Anterior cingulate cortex (tissue), 58 donors: ENCODE measurements around the gene HIVEP3.
A peak's percentile ranks its signal among the peaks of the same experiment; 100 is the strongest.

Source experiments
- DNase-seq, 58 donors: peaks; one replicate each; lab custom pipeline; 2025; lab: John Stamatoyannopoulos, UW

HIVEP3 gene

GRCh38 chr1:41502912-41503311 lies 415.8 kb downstream of the HIVEP3 start:
- DNase-seq, result no peak

- DNase-seq, result peak in 1 of 58 donors; percentile 37
Observed at GRCh38 chr1:41501581-41501980, 417.1 kb downstream of the HIVEP3 start.

- no peak for DNase-seq
Observed at GRCh38 chr1:41500781-41501518, 417.8 kb downstream of the HIVEP3 start.

- DNase-seq, result peak in 1 of 58 donors; percentile 31
Observed at GRCh38 chr1:41500378-41500777, 418.3 kb downstream of the HIVEP3 start.

GRCh38 chr1:41499591-41499990 lies 419.1 kb downstream of the HIVEP3 start:
- no peak for DNase-seq

- DNase-seq, result peak in 1 of 58 donors; percentile 19
Observed at GRCh38 chr1:41498804-41499203, 419.9 kb downstream of the HIVEP3 start.

- DNase-seq, result no peak
Observed at GRCh38 chr1:41498391-41498790, 420.3 kb downstream of the HIVEP3 start.

- DNase-seq, result no peak
Observed at GRCh38 chr1:41497461-41498030, 421.2 kb downstream of the HIVEP3 start.

- peak in 3 of 58 donors; percentile 24 to 65 (median 24) for DNase-seq
Observed at GRCh38 chr1:41497056-41497440, 421.7 kb downstream of the HIVEP3 start.

- peak in 32 of 58 donors; percentile 14 to 78 (median 30) for DNase-seq
Observed at GRCh38 chr1:41496080-41497055, 422.4 kb downstream of the HIVEP3 start.

- peak in 23 of 58 donors; percentile 12 to 48 (median 28) for DNase-seq
Observed at GRCh38 chr1:41495210-41495948, 423.3 kb downstream of the HIVEP3 start.

GRCh38 chr1:41494351-41495209 lies 424.1 kb downstream of the HIVEP3 start:
- DNase-seq, result no peak

- DNase-seq, result no peak
Observed at GRCh38 chr1:41493626-41494350, 424.9 kb downstream of the HIVEP3 start.

GRCh38 chr1:41493117-41493536 lies 425.6 kb downstream of the HIVEP3 start:
- DNase-seq, result no peak

GRCh38 chr1:41492341-41492848 lies 426.3 kb downstream of the HIVEP3 start:
- DNase-seq, result no peak

- no peak for DNase-seq
Observed at GRCh38 chr1:41490911-41491310, 427.8 kb downstream of the HIVEP3 start.

- DNase-seq, result no peak
Observed at GRCh38 chr1:41489561-41489960, 429.2 kb downstream of the HIVEP3 start.
